ENCODE results near the gene PFN4. TPM values are rescaled to one million over a fixed set of nuclear protein-coding genes. Genes with fewer than 3 reads are reported as not detected.
"Not testable (repeated sequence)": the region's sequence is repeated elsewhere in the genome, so short reads cannot be mapped to it uniquely, and the experiment has no call there.

PFN4 gene
- 1 to 10 TPM in 1 of 2 donors, under 1 TPM in 1; 0.67 to 1.0 TPM for total RNA-seq
- long read RNA-seq, donor 1: 0 reads
- long read RNA-seq, donor 2, partial matches to known transcripts: 0 of 1 reads
- long read RNA-seq, donor 2, other reads (novel, unspliced or antisense): 1 of 1 reads

DNA sequence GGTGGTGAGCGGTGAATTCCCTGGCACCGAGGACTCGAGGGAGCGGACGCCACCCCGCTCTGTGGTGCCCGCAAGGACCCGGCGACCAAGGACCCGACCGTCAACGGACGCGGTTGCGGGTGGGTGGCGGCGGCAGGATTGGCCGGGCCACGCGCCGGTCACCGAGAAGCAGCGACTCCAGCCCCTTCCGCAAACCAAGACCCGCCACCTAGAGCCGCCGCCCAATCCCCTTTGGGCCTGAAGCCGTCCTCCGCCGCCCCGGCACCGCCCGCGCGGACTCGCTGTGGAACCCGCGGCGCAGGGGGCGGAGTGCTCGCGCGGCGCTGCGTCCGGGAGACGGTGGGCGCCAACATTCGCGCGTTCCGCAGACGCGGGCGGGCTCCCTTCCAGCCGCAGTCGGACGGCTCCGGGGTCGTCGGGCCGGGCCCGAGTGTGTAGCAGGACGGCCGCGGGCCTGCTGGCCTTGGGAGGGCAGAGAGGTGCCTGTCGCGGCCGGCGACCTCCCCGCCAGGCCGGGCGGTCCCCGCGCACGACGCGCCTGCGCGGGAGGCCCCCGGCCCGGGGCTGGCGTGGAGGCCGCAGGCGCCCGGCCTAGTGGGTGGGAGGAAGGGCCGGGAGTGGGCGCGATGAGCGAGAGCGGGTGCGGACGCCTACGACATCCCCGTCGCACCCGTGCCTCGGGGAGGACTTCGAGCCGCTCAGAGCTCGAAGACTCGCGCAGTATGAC lies at the start of gene PFN4, which contains the start of gene FAM228B:
Gene PFN4, minus strand, starts transcription at position 140 of the 727 bp plus-strand sequence. CDS start 799 bp downstream, outside the sequence.
Gene FAM228B, plus strand, starts transcription at position 275 of the 727 bp plus-strand sequence. CDS start 893 bp downstream, outside the sequence.
- intact Hi-C loops (cut with DNase I): no loop called here
- peak; percentile 96 for DNase-seq (ENCODE audit: low spot score)

- intact Hi-C loops (cut with DNase I): no loop called here
- no peak for DNase-seq (ENCODE audit: low spot score)
Observed at GRCh38 chr2:24169023-24169422, 45.9 kb upstream of the PFN4 start.

DNA sequence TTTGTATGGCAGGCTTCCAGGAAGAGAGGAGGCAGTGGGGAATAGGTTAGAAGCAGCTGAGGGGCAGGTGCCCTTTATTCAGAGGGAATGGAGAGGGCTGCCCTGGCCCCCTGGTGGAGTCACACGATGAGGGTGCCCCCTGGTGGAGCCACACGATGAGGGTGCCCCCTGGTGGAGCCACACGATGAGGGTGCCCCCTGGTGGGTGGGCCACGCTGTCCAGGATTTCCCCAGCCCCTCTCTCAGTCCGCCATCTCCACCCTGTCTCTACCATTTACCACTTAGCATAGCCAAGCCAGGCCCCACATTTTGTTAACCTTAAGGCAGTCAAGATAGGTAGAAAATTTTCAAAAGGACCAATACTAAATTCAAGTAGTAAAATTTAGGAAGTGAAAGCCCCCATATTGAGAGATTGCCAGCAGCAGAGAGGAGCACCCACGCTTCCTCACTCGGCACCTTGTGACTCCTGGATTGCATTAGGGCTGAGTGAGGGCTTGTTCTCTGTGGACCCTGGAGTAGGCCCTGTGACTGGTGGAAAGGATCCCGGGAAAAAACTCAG lies 41.4 kb upstream of the PFN4 start:
- intact Hi-C loops (cut with DNase I): no loop called here
- DNase-seq (ENCODE audit: low spot score): no peak

GRCh38 chr2:24163601-24164000 lies 40.5 kb upstream of the PFN4 start:
- intact Hi-C loops (cut with DNase I): no loop called here
- DNase-seq (ENCODE audit: low spot score): no peak

DNA sequence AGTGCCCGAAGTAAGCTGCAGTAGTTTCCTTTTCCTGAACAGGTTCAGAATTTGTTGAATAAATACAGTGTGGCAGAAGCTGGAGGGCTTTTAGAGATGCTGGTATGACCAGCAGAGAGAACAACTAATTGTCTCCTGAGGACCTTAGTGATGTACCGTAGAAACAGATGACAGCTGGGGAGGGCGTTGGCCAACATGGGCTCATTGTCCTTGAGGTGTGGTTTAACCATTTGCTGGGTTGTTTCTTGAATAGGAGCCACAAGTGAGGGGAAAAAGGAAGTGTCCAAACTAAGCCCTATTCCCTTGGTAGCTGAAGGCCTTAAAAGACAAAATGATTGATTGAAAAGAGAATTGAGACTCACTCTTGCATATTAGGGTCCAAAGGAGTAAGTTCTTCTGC lies 40.1 kb upstream of the PFN4 start:
- intact Hi-C loops (cut with DNase I): no loop called here
- no peak for DNase-seq (ENCODE audit: low spot score)

GRCh38 chr2:24162494-24162893 lies 39.4 kb upstream of the PFN4 start:
- intact Hi-C loops (cut with DNase I): no loop called here
- DNase-seq (ENCODE audit: low spot score): no peak

GRCh38 chr2:24160761-24161160 lies 37.6 kb upstream of the PFN4 start:
- intact Hi-C loops (cut with DNase I): no loop called here
- no peak for DNase-seq (ENCODE audit: low spot score)

DNA sequence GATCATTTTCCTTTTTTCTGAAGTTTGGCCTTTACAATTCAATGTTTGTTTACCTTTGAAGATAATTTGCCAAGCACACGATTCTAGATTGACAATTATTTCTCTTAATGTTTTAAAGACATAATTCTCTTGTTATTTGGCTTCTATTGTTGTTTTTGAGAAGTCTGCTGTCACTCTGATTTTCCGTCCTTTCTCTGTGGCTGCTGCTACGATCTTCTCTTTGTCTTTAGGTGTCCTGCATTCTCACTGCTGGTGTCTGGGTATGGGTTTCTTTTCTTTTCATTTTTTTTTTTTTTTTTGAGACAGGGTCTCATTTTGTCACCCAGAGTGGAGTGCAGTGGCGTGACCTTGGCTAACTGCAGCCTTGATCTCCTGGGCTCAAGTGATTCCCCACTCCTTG lies 36.6 kb upstream of the PFN4 start:
- no peak for DNase-seq (ENCODE audit: low spot score)
- intact Hi-C loops (cut with DNase I): no loop called here

DNA sequence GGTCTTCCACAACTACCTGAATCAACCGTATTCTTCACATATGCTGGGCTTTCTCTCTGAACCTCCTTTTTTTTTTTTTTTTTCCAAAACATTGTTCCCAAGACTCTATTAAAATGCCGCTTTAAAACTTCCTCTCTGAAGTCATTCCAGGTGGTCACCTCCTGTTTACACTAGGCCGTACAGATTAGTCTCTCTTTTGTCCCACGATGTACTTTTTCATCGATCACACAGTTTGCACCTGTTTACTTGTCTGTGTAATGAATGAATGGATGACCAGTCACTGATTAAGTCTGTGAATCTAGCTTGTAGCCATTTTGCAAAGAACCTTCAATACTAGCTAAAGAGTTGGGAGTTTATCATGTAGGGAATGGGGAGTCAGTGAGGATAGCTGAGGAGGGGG lies 35.0 kb upstream of the PFN4 start:
- intact Hi-C loops (cut with DNase I): loop anchor here in 1 of 2 donors (1.0 kb wide), 1 partner anchor 10 kb away; no protein-coding TSS in a partner anchor
- no peak for DNase-seq (ENCODE audit: low spot score)

GRCh38 chr2:24153478-24153877 lies 30.3 kb upstream of the PFN4 start:
- no peak for DNase-seq (ENCODE audit: low spot score)
- intact Hi-C loops (cut with DNase I): no loop called here

GRCh38 chr2:24152413-24153197 lies 29.5 kb upstream of the PFN4 start:
- intact Hi-C loops (cut with DNase I): no loop called here
- no peak for DNase-seq (ENCODE audit: low spot score)

DNA sequence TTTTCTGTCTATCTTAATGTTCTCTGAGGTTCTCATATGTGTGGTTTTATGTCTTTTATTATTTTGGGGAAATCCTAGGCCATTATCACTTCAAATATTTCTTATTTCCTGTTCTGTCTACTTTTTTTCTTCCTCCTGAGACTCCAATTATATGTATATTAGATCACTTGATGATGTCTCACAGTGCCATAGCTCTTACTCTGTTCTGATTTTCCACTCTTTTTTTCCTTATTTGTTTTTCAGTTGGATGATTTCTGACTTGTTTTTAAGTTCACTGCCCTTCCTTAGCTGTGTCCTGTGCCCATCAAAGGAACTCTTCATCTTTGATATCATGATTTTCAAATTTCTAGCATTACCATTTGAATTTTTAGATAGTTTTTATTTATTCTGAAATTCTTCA lies 24.2 kb upstream of the PFN4 start:
- no peak for DNase-seq (ENCODE audit: low spot score)
- intact Hi-C loops (cut with DNase I): no loop called here

DNA sequence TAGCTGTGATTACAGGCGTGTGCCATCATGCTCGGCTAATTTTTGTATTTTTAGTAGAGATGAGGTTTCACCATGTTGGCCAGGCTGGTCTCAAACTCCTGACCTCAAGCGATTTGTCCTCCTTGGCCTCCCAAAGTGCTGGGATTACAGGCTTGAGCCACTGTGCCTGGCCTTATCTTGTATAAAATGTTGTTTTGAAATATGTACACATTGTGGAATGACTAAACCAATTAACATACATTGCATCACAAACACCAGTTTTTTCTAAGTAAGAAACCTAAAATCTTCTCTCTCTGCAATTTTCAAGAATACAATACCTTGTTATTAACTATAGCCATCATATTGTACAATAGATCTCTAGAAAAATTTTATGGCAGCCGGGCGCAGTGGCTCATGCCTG lies 17.2 kb upstream of the PFN4 start:
- intact Hi-C loops (cut with DNase I); DNase-seq (ENCODE audit: low spot score): not testable (repeated sequence)

DNA sequence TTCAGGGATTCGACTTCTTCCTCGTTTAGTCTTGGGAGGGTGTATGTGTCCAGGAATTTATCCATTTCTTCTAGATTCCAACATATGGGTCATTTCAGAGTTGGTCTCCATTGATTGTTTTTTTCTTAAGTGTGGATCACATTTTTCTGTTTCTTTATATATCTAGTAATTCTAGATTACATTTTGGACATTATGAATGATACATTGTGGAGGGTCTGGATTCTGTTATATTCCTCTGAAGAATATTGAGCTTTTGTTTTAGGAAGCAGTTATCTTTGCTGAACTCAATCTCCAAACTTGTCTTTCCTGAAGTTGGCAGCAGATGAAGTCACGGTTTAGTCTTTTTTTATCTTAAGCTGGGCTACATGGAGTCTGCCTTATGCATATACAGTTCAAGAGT lies 9.4 kb upstream of the PFN4 start:
- intact Hi-C loops (cut with DNase I): no loop called here
- DNase-seq (ENCODE audit: low spot score): no peak

- intact Hi-C loops (cut with DNase I): no loop called here
- no peak for DNase-seq (ENCODE audit: low spot score)
Observed at GRCh38 chr2:24125956-24126355, 2.8 kb upstream of the PFN4 start.

DNA sequence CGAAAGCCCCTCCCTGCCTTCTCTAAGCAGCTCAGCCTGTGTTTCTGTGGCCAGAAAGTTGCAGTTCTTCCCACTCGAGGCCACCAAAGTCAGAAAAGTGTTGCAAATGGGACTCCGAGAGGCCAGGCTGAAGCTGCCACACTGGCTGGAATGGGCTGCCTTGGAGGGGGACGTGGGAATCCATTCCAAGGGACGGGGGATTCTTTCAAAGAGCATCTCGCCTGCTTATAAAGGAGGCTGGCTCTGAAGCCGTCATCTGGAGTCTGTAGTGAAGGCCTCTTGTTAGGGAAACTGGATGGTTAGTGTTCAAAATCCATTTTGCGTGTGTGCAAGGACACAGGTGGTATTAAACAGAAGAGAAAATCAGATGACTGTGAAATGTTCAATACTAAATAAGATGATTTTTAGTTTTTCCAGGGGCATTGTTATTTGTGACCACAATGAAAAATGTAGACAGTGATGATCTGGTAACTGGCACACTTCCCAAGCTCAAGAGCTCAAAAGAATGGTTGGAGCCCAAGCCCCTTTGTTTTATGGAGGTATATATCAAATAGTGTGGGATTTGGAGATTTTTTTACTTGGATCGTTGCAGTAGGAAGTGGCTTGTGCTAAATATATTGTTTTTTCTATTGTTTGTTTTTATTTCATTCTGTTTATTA lies 917 bp upstream of the PFN4 start:
- intact Hi-C loops (cut with DNase I): no loop called here

GRCh38 chr2:24122366-24123194 lies 554 bp downstream of the PFN4 start:
- DNase-seq (ENCODE audit: low spot score): no peak
- intact Hi-C loops (cut with DNase I): no loop called here

More for the DNA sequence above, 917 bp upstream of the PFN4 start:
- DNase-seq (ENCODE audit: low spot score): no peak

- intact Hi-C loops (cut with DNase I): no loop called here
- no peak for DNase-seq (ENCODE audit: low spot score)
Observed at GRCh38 chr2:24121469-24121868, 1.7 kb downstream of the PFN4 start.

DNA sequence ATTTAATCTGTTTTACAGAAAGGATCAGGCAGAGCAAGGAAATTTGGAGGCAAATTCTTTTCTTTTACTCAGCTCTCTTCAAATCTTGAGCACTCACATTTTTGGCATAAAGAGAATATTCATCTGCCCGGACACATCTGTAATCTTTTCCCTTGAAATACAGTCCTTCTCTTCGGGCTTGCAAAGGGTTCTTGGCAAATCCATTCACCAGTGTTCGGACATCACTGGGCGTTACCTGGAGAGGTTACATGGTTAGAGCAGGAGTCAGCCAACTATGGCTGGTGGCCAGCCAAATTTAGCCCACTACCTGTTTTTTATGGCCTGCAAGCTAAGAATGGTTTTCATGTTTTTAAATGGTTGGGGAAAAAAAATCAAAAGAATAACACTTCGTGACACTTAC lies 2.1 kb downstream of the PFN4 start:
- intact Hi-C loops (cut with DNase I): no loop called here

More for the DNA sequence above, 2.1 kb downstream of the PFN4 start:
- DNase-seq (ENCODE audit: low spot score): no peak
